ENCODE measurements around the gene ATP1A4. TPM values are rescaled to one million over a fixed set of nuclear protein-coding genes. Genes with fewer than 3 reads are reported as not detected.

Gene ATP1A4
- total RNA-seq, 1 donor from 2014 or later, result not detected

- no peak overlapping the region for H3K4me3 Mint-ChIP-seq (ENCODE audit: unreplicated experiment)
- TF ChIP-seq CTCF (IDR thresholded peaks at IDR 0.05), result no peak
- no peak overlapping the region for H3K27ac Mint-ChIP-seq (ENCODE audit: unreplicated experiment)
- no peaks in the 10 kb centered on the region for H3K4me1 Mint-ChIP-seq (ENCODE audit: low read depth)
- no peak for DNase-seq (ENCODE audit: low spot score)
- no peaks in the 10 kb centered on the region for H3K36me3 Mint-ChIP-seq (ENCODE audit: low read depth)
- H3K27me3 Mint-ChIP-seq (ENCODE audit: low read depth), result peaks cover 11% of the 10 kb centered on the region
- no peaks in the 10 kb centered on the region for H3K9me3 Mint-ChIP-seq (ENCODE audit: low read depth)
Measured at GRCh38 chr1:160178731-160179130, 27.3 kb downstream of the ATP1A4 start.

GRCh38 chr1:160179336-160179735 is 27.9 kb downstream of the ATP1A4 start:
- Mint-ChIP-seq H3K27me3 (ENCODE audit: low read depth) (peaks cover 11% of the 10 kb centered on the region), H3K27ac (ENCODE audit: unreplicated experiment) (no peak overlapping the region), H3K4me3 (ENCODE audit: unreplicated experiment) (no peak overlapping the region), H3K9me3 (ENCODE audit: low read depth) (no peaks in the 10 kb centered on the region), H3K4me1 (ENCODE audit: low read depth) (no peaks in the 10 kb centered on the region), H3K36me3 (ENCODE audit: low read depth) (no peaks in the 10 kb centered on the region)
- no peak for TF ChIP-seq CTCF (IDR thresholded peaks at IDR 0.05)
- DNase-seq (ENCODE audit: low spot score), result no peak

DNA sequence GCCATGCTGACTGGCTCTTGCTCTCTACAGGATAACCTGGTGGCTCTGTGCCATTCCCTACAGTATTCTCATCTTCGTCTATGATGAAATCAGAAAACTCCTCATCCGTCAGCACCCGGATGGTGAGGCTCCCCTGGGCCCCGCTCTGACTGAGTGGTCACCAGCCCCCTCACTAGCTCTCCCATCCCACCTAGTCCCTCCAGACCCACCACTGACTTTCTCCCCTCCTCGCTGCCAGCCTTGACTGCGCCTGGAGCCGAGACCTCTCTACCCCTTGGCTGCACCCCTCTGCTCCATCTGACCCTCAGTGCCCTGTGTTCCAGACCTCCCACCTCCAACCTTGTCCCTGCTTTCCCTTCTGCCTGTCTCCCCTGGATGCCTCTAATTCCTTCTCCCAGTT is 34.8 kb downstream of the ATP1A4 start:
- Mint-ChIP-seq H3K27ac (ENCODE audit: unreplicated experiment) (no peak overlapping the region), H3K4me3 (ENCODE audit: unreplicated experiment) (no peak overlapping the region), H3K9me3 (ENCODE audit: low read depth) (no peaks in the 10 kb centered on the region), H3K36me3 (ENCODE audit: low read depth) (no peaks in the 10 kb centered on the region), H3K27me3 (ENCODE audit: low read depth) (peaks cover 10% of the 10 kb centered on the region), H3K4me1 (ENCODE audit: low read depth) (peaks cover 10% of the 10 kb centered on the region)
- DNase-seq (ENCODE audit: low spot score), result no peak
- no peak for TF ChIP-seq CTCF (IDR thresholded peaks at IDR 0.05)

DNA sequence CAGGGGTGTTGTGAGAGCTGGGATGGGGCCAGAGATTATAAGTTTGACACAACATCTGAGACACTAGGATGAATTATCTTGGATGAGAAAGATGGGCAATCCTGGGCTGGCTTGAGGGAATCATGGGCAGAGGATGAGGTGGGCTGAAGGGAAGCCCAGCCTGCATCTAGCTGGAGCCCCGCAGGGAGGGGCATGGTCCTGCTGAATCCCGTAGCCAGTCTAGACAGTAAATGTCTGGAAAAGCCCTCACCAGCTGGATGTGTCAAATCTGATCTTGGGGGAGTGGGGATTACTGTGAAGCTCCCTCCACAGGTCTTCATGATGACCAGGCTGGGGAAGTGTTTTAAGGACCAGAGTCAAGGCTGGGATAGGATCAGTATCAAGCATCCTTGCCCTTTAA is 35.3 kb downstream of the ATP1A4 start:
- no peak for TF ChIP-seq CTCF (IDR thresholded peaks at IDR 0.05)
- H3K4me3 Mint-ChIP-seq (ENCODE audit: unreplicated experiment), result no peak overlapping the region

GRCh38 chr1:160187407-160187806 is 36.0 kb downstream of the ATP1A4 start:
- Mint-ChIP-seq H3K9me3 (ENCODE audit: low read depth) (no peaks in the 10 kb centered on the region), H3K4me3 (ENCODE audit: unreplicated experiment) (no peak overlapping the region), H3K27me3 (ENCODE audit: low read depth) (peaks cover 5% of the 10 kb centered on the region), H3K27ac (ENCODE audit: unreplicated experiment) (no peak overlapping the region), H3K4me1 (ENCODE audit: low read depth) (peaks cover 10% of the 10 kb centered on the region), H3K36me3 (ENCODE audit: low read depth) (no peaks in the 10 kb centered on the region)
- no peak for TF ChIP-seq CTCF (IDR thresholded peaks at IDR 0.05)
- DNase-seq (ENCODE audit: low spot score), result no peak

More for the DNA sequence above, 35.3 kb downstream of the ATP1A4 start:
- H3K27me3 Mint-ChIP-seq (ENCODE audit: low read depth), result peaks cover 8% of the 10 kb centered on the region
- H3K36me3 Mint-ChIP-seq (ENCODE audit: low read depth), result no peaks in the 10 kb centered on the region
- H3K9me3 Mint-ChIP-seq (ENCODE audit: low read depth), result no peaks in the 10 kb centered on the region
- H3K27ac Mint-ChIP-seq (ENCODE audit: unreplicated experiment), result no peak overlapping the region
- DNase-seq (ENCODE audit: low spot score), result no peak
- H3K4me1 Mint-ChIP-seq (ENCODE audit: low read depth), result peaks cover 10% of the 10 kb centered on the region
